ENCODE results near the gene TSPY8.
"Not testable (repeated sequence)": the region's sequence is repeated elsewhere in the genome, so short reads cannot be mapped to it uniquely, and the experiment has no call there.

Gene TSPY8, protein sequence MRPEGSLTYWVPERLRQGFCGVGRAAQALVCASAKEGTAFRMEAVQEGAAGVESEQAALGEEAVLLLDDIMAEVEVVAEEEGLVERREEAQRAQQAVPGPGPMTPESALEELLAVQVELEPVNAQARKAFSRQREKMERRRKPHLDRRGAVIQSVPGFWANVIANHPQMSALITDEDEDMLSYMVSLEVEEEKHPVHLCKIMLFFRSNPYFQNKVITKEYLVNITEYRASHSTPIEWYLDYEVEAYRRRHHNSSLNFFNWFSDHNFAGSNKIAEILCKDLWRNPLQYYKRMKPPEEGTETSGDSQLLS

DNA sequence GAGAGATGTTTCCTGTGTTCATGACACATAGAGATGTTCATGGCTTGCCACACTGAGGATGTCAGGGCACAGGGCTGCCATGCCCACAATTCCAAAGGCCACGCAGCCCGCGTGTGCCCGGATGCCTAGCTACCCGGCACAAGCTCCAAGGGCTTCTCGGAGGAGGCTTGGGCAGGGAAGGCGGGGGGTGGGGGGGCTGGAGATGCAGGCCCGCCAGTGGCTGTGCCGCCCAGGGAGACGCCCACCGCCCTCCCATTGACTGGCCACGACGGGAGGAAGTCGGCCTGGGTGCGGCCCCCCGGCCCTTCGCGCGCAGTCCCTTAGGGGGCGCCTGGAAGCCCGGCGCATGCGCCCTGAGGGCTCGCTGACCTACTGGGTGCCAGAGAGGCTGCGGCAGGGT lies at the start of gene TSPY8:
Gene TSPY8, plus strand, starts transcription at position 301 of the 400 bp plus-strand sequence. Its CDS starts 46 bp downstream, at position 347.
- H3K4me3 ChIP-seq (replicated peaks; ENCODE audit: low read depth, low read length); DNase-seq (ENCODE audit: extremely low read depth, low read depth): not testable (repeated sequence)

DNA sequence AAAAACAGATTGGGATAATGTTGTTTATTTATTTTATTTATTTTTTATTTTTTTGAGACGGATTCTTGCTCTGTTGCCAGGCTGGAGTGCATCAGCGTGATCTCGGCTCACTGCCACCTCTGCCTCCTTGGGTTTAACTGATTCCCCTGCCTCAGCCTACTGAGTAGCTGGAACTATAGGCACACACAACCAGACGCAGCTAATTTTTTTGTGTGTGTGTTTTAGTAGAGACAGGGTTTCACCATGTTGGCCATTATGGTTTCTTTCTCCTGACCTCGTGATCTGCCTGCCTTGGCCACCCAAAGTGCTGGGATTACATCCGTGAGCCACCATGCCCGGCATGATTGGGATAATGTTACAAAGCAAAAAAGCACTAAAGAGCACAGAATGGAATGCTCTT lies 36.6 kb upstream of the TSPY8 start:
- TF ChIP-seq, protein P1, sequence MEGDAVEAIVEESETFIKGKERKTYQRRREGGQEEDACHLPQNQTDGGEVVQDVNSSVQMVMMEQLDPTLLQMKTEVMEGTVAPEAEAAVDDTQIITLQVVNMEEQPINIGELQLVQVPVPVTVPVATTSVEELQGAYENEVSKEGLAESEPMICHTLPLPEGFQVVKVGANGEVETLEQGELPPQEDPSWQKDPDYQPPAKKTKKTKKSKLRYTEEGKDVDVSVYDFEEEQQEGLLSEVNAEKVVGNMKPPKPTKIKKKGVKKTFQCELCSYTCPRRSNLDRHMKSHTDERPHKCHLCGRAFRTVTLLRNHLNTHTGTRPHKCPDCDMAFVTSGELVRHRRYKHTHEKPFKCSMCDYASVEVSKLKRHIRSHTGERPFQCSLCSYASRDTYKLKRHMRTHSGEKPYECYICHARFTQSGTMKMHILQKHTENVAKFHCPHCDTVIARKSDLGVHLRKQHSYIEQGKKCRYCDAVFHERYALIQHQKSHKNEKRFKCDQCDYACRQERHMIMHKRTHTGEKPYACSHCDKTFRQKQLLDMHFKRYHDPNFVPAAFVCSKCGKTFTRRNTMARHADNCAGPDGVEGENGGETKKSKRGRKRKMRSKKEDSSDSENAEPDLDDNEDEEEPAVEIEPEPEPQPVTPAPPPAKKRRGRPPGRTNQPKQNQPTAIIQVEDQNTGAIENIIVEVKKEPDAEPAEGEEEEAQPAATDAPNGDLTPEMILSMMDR (IDR thresholded peaks at IDR 0.05; ENCODE audit: low read depth, low read length, missing control alignments), result no peak
- no peak for DNase-seq (ENCODE audit: extremely low read depth, low read depth)
- H3K4me3 ChIP-seq (replicated peaks; ENCODE audit: low read depth, low read length), result no peak overlapping the region

DNA sequence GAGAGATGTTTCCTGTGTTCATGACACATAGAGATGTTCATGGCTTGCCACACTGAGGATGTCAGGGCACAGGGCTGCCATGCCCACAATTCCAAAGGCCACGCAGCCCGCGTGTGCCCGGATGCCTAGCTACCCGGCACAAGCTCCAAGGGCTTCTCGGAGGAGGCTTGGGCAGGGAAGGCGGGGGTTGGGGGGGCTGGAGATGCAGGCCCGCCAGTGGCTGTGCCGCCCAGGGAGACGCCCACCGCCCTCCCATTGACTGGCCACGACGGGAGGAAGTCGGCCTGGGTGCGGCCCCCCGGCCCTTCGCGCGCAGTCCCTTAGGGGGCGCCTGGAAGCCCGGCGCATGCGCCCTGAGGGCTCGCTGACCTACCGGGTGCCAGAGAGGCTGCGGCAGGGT lies 20.4 kb upstream of the TSPY8 start, which contains the start of gene TSPY4:
Gene TSPY4, plus strand, starts transcription at position 301 of the 400 bp plus-strand sequence. Its CDS starts 46 bp downstream, at position 347.
- not testable (repeated sequence) for DNase-seq (ENCODE audit: extremely low read depth, low read depth); H3K4me3 ChIP-seq (replicated peaks; ENCODE audit: low read depth, low read length)

DNA sequence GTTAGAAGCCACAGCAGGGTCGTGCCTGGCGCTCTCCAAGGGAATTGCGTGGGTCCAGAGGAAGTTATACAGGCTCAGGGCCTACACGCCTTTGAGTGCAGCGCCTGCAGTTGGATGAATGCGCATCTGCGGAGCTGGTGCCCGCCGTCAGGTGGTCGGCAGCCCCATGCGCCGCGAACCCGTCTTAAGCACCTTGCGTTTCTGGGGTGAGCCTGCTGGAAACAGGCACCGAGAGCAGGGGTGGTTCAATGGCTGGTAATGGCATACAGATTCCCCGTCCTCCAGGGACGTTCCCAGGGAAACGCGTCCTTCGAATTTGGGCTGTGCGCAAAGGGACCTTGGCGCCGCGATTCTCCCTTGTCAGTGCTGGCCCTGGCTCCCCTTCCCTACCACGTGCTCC lies 38.9 kb downstream of the TSPY8 start:
- H3K4me3 ChIP-seq (replicated peaks; ENCODE audit: low read depth, low read length); DNase-seq (ENCODE audit: extremely low read depth, low read depth): not testable (repeated sequence)

DNA sequence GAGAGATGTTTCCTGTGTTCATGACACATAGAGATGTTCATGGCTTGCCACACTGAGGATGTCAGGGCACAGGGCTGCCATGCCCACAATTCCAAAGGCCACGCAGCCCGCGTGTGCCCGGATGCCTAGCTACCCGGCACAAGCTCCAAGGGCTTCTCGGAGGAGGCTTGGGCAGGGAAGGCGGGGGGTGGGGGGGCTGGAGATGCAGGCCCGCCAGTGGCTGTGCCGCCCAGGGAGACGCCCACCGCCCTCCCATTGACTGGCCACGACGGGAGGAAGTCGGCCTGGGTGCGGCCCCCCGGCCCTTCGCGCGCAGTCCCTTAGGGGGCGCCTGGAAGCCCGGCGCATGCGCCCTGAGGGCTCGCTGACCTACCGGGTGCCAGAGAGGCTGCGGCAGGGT lies 40.5 kb downstream of the TSPY8 start, which contains the start of gene TSPY3:
Gene TSPY3, plus strand, starts transcription at position 301 of the 400 bp plus-strand sequence. Its CDS starts 46 bp downstream, at position 347.
- not testable (repeated sequence) for H3K4me3 ChIP-seq (replicated peaks; ENCODE audit: low read depth, low read length); DNase-seq (ENCODE audit: extremely low read depth, low read depth)

Measured in HFF-Myc (cell line).